ENCODE data around the gene ANKRD36. TPM values are rescaled to one million over a fixed set of nuclear protein-coding genes. Genes with fewer than 3 reads are reported as not detected.
A peak's percentile ranks its signal among the peaks of the same experiment; 100 is the strongest.
"Not testable (repeated sequence)": the region's sequence is repeated elsewhere in the genome, so short reads cannot be mapped to it uniquely, and the experiment has no call there.

ANKRD36 gene
- total RNA-seq, result 10 to 100 TPM; 26.5 to 51.0 (median 29.9) TPM
- polyA plus RNA-seq, result 1 to 10 TPM in 2 of 3 donors, not detected in 1; 1.8 to 5.5 TPM

DNA sequence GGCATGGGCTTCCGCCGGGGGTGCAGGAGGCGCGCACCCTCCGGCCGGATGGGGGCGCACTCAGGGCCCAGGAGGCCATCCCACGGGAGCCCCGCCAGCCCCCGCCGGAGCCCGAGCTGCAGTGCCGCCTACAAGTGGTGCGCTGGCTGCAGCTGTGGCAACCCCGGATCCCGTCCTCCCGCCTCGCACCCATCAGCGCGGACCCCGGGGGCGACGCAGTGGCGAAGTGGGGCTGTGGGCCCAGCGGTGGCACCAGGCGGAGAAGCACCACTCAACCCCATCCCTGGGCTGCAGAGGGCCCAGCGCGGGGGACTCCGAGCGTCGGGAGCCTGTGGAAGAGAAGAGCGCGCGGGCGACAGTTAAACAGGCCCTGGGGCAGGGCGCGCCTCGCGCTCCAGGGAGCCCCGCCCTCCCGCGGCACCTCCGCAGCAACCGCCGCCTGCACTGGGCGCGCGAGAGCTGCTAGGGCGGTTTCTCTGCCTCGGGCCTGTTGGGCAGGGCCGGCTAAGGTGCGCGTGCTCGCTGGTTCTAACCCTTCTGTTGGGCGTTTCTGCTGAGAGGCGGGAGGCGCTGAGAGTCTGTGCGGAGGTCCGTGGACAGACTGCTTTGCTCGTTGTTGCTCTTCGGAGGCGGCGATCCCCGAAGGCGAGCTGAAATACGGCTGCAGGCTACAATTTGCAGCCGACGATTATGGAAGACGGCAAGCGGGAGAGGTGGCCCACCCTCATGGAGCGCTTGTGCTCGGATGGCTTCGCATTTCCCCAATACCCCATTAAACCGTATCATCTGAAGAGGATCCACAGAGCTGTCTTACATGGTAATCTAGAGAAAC, at the start of gene ANKRD36:
TSS of gene ANKRD36 (plus strand) at position 104 of the 832 bp plus-strand sequence. CDS start at position 691, 587 bp downstream.
- peak within 1 kb of the TSS; percentile 88 to 95 (median 92) for H3K27ac ChIP-seq
- DNase-seq, result peak; percentile 92
- H3K27me3 ChIP-seq, H3K4me1 ChIP-seq, H3K36me3 ChIP-seq, H3K9me3 ChIP-seq: not testable (repeated sequence)
- intact Hi-C loops (cut with DNase I), result loop anchor here (2.0 to 5.0 kb wide), 3 partner anchors 101 to 296 kb away; partner anchors contain the start of genes ANKRD39 and CNNM3
- 0% methylated on average over 59 to 62 of the region's 74 CpGs for WGBS, 2 donors
- peak in 1 of 4 donors; percentile 54 for TF ChIP-seq POLR2AphosphoS5 (IDR thresholded peaks at IDR 0.05)
- TF ChIP-seq, protein P1, sequence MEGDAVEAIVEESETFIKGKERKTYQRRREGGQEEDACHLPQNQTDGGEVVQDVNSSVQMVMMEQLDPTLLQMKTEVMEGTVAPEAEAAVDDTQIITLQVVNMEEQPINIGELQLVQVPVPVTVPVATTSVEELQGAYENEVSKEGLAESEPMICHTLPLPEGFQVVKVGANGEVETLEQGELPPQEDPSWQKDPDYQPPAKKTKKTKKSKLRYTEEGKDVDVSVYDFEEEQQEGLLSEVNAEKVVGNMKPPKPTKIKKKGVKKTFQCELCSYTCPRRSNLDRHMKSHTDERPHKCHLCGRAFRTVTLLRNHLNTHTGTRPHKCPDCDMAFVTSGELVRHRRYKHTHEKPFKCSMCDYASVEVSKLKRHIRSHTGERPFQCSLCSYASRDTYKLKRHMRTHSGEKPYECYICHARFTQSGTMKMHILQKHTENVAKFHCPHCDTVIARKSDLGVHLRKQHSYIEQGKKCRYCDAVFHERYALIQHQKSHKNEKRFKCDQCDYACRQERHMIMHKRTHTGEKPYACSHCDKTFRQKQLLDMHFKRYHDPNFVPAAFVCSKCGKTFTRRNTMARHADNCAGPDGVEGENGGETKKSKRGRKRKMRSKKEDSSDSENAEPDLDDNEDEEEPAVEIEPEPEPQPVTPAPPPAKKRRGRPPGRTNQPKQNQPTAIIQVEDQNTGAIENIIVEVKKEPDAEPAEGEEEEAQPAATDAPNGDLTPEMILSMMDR (IDR thresholded peaks at IDR 0.05), result peak; percentile 34 to 47 (median 38)
- peak within 1 kb of the TSS; percentile 64 to 82 (median 70) for H3K4me3 ChIP-seq

DNA sequence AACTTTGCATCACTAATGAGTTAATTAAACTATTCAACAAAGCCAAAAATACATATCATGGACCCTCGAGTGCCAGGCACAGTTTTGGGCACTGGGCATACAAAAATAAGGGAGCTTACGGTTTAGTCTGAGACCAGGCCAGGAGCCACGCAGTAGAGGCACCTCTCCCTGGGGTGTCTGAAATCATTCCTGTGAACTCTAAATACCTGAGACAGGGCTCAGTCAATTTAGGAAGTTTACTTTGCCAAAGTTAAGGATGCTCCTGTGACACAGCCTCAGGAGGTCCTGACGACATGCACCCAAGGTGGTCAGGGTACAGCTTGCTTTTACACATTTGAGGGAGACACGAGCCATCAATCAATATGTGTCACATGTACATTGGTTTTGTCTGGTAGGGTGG, 46.9 kb upstream of the ANKRD36 start:
- H3K36me3 ChIP-seq; DNase-seq; H3K9me3 ChIP-seq; H3K27me3 ChIP-seq; H3K4me1 ChIP-seq; intact Hi-C loops (cut with DNase I); H3K4me3 ChIP-seq; H3K27ac ChIP-seq: not testable (repeated sequence)
- WGBS, 2 donors, result 78 to 79% methylated on average over 5 of the region's 5 CpGs

DNA sequence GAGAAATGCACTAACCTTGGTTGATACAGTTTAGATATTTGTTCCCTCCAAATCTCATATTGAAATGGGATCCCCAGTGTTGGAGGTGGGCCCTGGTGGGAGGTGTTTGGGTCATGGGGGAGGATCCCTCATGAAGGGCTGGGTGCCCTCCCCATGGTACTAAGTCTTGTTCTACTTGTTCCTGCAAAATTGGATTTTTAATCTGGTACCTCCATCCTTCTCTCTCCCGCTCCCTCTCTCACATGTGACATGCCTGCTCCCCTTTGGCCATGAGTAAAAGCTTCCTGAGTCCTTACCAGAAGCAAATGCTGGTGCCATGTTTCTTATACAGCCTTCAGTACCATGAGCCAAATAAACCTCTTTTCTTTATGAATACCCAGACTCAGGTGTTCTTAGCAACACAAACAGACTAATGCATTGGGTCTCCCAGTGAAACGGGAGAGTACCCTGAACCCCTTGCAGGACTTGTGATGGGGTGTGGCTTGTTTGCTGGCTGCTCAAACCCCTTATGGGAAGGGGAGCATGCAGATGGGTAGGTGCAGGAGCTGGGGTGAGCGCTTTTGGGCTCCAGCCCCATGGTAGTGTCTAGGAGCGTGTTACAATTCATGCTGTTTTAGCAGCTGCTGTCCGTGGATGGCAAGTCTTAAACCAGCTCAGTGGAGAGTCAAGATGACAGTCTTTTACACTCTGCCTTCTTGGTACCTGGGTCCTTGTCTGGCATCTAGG, 45.5 kb upstream of the ANKRD36 start:
- Histone ChIP-seq H3K4me1 (no peaks in the 10 kb centered on the region), H3K27ac (no peak overlapping the region), H3K27me3 (no peaks in the 10 kb centered on the region), H3K9me3 (no peaks in the 10 kb centered on the region), H3K36me3 (no peaks in the 10 kb centered on the region), H3K4me3 (no peak overlapping the region)
- 77 to 83% methylated on average over 5 of the region's 5 CpGs for WGBS, 2 donors
- intact Hi-C loops (cut with DNase I), result no loop called here
- DNase-seq, result no peak
- TF ChIP-seq, protein P1 (IDR thresholded peaks at IDR 0.05), result no peak
- TF ChIP-seq POLR2AphosphoS5 (IDR thresholded peaks at IDR 0.05) (no peak), POLR2A (IDR thresholded peaks at IDR 0.05) (no peak), EP300 (IDR thresholded peaks at IDR 0.05) (no peak)

DNA sequence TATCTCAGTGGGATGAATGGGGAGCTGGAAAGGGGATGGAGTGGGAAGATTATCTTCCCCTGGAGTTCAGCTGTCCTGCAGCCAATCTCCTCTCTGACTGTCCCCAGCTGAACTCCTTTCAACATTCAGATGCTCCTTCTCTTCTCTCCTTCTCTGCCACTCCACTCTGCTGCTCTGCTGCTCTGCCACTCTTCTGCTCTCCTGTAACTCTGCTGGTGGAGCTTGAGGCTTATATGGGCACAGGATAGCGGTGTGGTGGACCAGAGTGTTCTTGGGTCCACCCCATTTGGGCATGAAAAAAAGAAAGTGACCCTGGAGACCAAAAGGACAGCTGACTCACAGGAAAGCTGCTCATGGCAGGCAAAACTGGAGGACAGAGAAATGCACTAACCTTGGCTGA, 44.9 kb upstream of the ANKRD36 start:
- no peak for DNase-seq
- no peak for TF ChIP-seq POLR2A (IDR thresholded peaks at IDR 0.05)
- TF ChIP-seq, protein P1 (IDR thresholded peaks at IDR 0.05), result no peak
- no peak for TF ChIP-seq POLR2AphosphoS5 (IDR thresholded peaks at IDR 0.05)
- Histone ChIP-seq H3K27me3 (no peaks in the 10 kb centered on the region), H3K4me3 (no peak overlapping the region), H3K36me3 (no peaks in the 10 kb centered on the region), H3K27ac (no peak overlapping the region), H3K4me1 (no peaks in the 10 kb centered on the region), H3K9me3 (no peaks in the 10 kb centered on the region)
- 79 to 81% methylated on average over 1 of the region's 1 CpG for WGBS, 2 donors
- intact Hi-C loops (cut with DNase I), result no loop called here

DNA sequence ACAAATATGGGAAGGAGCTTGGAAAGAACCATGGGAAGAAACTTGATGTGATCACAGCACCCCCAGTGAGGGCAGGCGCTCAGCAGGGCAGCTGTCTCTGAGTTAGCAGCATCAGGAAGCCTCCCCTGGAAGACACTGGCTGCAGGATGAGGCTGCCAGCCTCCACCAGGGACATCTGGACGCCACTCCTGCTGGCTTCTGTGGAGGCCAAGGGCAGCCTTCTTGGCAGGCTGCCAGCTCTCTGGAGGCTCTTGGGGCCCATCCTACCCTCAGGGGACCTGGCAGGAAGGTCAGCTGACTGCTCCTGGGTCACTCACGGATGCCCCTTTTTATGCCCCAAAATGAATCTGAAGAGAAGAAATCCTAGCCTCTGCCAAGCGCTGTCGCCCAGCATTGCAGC, 44.2 kb upstream of the ANKRD36 start:
- H3K9me3 ChIP-seq; intact Hi-C loops (cut with DNase I); H3K27ac ChIP-seq; H3K27me3 ChIP-seq; H3K4me3 ChIP-seq; H3K36me3 ChIP-seq; H3K4me1 ChIP-seq; DNase-seq: not testable (repeated sequence)
- WGBS, 2 donors, result 73 to 78% methylated on average over 4 to 5 of the region's 5 CpGs

DNA sequence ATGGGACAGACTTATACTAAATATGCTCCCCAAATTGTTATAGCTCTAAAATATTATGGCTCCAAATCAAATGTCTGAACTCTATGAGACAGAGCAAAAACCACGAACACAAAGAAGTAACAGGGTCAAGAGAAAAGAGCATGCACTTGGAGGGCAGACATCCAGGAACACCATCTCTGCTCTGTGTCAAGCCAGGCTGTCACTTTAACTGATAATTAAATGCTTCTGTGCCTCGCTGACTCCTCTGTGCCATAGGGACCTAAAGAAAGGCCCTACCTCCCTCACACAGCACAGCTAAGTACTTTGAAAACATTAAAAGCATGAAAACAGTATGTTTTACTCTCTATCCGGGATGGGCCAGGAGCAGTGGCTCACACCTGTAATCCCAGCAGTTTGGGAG, 42.0 kb upstream of the ANKRD36 start:
- H3K36me3 ChIP-seq; intact Hi-C loops (cut with DNase I); H3K4me1 ChIP-seq; H3K9me3 ChIP-seq; DNase-seq; H3K27me3 ChIP-seq; H3K27ac ChIP-seq; H3K4me3 ChIP-seq: not testable (repeated sequence)
- 77 to 81% methylated on average over 3 of the region's 3 CpGs for WGBS, 2 donors

DNA sequence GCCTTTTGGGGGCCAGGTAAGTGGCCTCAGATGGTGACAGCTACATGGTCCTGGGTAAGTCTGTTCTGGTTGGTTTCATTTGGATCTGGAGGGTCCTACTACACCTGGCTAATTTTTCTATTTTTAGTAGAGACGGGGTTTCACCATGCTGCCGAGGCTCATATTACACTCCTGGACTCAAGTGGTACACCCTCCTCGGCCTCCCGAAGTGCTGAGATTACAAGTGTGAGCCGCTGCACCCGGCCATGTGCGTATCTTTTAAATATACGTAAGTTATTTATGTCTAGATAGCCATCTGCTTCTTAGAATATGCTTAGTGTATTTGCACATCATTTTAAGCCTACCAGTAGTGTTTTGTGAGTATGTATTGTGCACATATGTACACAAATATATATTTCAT, 35.7 kb upstream of the ANKRD36 start:
- H3K27ac ChIP-seq; H3K9me3 ChIP-seq; H3K4me3 ChIP-seq; H3K36me3 ChIP-seq; H3K27me3 ChIP-seq; intact Hi-C loops (cut with DNase I); DNase-seq; H3K4me1 ChIP-seq: not testable (repeated sequence)
- WGBS, 2 donors, result 90 to 93% methylated on average over 8 of the region's 8 CpGs

DNA sequence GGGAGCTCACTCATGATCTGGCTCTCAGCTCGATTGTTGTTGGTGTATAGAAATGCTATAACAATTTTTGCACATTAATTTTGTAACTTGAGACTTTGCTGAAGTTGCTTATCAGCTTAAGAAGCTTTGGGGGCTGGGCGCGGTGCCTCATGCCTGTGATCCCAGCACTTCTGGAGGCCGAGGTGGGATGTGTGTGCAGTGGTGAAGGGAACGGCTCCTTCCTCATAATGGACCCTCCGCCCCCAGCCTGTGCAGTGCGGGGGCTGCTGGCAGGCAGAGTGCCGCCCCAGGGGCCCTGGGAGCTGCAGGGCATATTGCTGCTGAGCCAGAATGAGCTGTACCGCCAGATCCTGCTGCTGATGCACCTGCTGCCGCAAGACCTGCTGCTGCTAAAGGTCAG, 32.1 kb upstream of the ANKRD36 start:
- H3K9me3 ChIP-seq; H3K36me3 ChIP-seq; intact Hi-C loops (cut with DNase I); DNase-seq; H3K4me1 ChIP-seq; H3K27ac ChIP-seq; H3K27me3 ChIP-seq; H3K4me3 ChIP-seq: not testable (repeated sequence)
- 87 to 93% methylated on average over 8 of the region's 10 CpGs for WGBS, 2 donors

DNA sequence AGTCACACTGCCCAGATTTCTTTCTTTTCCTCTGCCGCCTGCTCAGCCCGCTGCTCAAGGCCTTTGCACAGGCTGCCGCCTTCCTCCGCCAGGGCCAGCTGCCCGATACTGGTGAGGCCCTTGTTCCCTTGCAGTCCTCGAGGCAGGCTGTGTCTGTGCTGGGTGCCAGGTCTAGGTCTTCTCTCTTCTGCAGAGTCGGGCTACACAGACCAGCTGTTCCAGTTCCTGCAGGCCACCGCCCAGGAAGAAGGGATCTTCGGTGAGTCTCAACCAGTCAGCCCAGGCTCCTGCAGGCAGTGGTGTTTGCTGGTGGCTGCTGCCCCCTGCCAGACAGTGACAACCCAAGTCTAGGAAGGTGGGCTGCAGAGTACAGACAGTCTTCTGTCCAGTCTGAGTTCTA, 30.7 kb upstream of the ANKRD36 start:
- 19 to 47% methylated on average over 4 of the region's 9 CpGs for WGBS, 2 donors
- H3K9me3 ChIP-seq; H3K4me1 ChIP-seq; H3K27ac ChIP-seq; H3K36me3 ChIP-seq; DNase-seq; H3K4me3 ChIP-seq; intact Hi-C loops (cut with DNase I); H3K27me3 ChIP-seq: not testable (repeated sequence)

Measured in sigmoid colon (tissue), 7 donors.